ENCODE data around the gene OR51M1. TPM values are rescaled to one million over a fixed set of nuclear protein-coding genes. Genes with fewer than 3 reads are reported as not detected.
"Not testable (repeated sequence)": the region's sequence is repeated elsewhere in the genome, so short reads cannot be mapped to it uniquely, and the experiment has no call there.

The OR51M1 gene, protein sequence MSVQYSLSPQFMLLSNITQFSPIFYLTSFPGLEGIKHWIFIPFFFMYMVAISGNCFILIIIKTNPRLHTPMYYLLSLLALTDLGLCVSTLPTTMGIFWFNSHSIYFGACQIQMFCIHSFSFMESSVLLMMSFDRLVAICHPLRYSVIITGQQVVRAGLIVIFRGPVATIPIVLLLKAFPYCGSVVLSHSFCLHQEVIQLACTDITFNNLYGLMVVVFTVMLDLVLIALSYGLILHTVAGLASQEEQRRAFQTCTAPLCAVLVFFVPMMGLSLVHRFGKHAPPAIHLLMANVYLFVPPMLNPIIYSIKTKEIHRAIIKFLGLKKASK
- not detected for total RNA-seq

DNA sequence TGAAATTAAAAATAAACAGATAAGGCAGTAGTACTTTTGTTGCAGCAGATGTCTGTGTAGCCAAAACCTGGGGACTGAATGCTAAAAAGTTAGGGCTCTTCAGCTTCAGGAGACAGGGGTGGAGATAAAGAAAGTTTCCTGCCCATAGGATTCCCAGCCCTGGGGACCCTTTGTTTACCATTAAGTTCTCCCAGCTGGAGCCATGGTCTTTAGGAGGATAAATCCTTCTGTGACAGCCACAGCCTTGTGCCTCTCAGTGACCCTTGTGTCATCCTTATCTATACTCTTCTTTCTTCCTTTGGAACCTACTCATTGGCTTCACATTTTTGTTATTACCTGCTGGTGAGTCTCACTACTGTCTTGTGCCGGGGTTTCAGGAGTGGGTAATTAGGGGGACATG is at the start of gene OR51M1:
Gene OR51M1 (plus strand): TSS at position 237 of the 400 bp plus-strand sequence. CDS start 5,587 bp downstream, outside the sequence.
- no peak for DNase-seq
- Histone ChIP-seq H3K9me3 (no peaks in the 10 kb centered on the region), H3K27ac (no peak within 1 kb of the TSS), H3K36me3 (no peaks in the 10 kb centered on the region), H3K27me3 (no peaks in the 10 kb centered on the region), H3K4me3 (no peak within 1 kb of the TSS), H3K4me1 (no peaks in the 10 kb centered on the region)
- TF ChIP-seq, protein P1, sequence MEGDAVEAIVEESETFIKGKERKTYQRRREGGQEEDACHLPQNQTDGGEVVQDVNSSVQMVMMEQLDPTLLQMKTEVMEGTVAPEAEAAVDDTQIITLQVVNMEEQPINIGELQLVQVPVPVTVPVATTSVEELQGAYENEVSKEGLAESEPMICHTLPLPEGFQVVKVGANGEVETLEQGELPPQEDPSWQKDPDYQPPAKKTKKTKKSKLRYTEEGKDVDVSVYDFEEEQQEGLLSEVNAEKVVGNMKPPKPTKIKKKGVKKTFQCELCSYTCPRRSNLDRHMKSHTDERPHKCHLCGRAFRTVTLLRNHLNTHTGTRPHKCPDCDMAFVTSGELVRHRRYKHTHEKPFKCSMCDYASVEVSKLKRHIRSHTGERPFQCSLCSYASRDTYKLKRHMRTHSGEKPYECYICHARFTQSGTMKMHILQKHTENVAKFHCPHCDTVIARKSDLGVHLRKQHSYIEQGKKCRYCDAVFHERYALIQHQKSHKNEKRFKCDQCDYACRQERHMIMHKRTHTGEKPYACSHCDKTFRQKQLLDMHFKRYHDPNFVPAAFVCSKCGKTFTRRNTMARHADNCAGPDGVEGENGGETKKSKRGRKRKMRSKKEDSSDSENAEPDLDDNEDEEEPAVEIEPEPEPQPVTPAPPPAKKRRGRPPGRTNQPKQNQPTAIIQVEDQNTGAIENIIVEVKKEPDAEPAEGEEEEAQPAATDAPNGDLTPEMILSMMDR (IDR thresholded peaks at IDR 0.05) = no peak
- no peak for TF ChIP-seq POLR2A (IDR thresholded peaks at IDR 0.05)
- intact Hi-C loops (cut with DNase I) = no loop called here
- WGBS, 2 donors = 57% methylated on average over 1 of the region's 1 CpG; no CpG with 5 or more reads in 1 of the 2 donors

DNA sequence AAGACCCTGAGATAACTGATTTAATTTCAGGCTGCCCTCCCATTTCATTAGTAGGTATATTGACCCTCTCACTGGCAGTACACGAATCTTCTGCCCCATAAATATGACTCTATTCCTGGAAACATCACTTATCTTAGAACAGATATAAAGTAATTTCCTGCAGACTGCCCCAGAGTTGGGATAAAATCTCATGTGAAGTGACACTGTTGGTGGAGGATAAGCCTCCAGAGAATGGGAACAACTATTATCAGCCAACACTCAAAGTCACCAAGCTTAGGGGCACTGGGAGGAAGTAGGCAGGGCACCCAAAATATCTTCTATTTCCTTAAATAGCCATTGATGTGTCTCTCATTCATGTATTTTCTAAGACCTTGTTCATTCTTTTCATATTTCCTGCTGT is 48.4 kb upstream of the OR51M1 start:
- DNase-seq = no peak
- Histone ChIP-seq H3K9me3 (no peaks in the 10 kb centered on the region), H3K36me3 (no peaks in the 10 kb centered on the region), H3K4me3 (no peak overlapping the region), H3K27ac (no peak overlapping the region), H3K4me1 (no peaks in the 10 kb centered on the region), H3K27me3 (no peaks in the 10 kb centered on the region)
- WGBS, 2 donors = 9 to 22% methylated on average over 1 of the region's 1 CpG
- TF ChIP-seq, protein P1 (IDR thresholded peaks at IDR 0.05) = no peak
- TF ChIP-seq POLR2A (IDR thresholded peaks at IDR 0.05) = no peak
- intact Hi-C loops (cut with DNase I) = no loop called here

DNA sequence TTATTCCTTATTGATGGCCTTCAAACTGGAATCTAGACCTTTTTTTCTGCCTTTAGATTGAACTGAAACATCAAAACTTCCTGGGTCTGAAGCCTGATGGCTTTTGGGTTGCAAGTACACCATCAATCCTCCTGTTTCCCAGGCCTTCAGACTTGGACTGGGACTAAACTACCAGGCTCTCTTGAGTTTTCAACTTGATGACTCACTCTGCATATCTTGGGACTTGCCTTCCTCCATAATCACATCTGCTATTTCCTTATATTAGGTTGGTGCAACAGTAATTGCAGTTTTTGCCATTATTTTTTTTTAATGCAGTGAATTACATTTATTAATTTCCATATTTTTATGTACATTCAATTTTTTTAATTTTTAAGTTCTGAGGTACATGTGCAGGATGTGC is 47.3 kb upstream of the OR51M1 start:
- H3K4me3 ChIP-seq = no peak overlapping the region
- TF ChIP-seq, protein P1 (IDR thresholded peaks at IDR 0.05) = no peak
- TF ChIP-seq POLR2A (IDR thresholded peaks at IDR 0.05) = no peak
- no peaks in the 10 kb centered on the region for H3K9me3 ChIP-seq
- DNase-seq = no peak
- H3K27ac ChIP-seq = no peak overlapping the region
- intact Hi-C loops (cut with DNase I) = no loop called here
- H3K36me3 ChIP-seq = no peaks in the 10 kb centered on the region
- no peaks in the 10 kb centered on the region for H3K27me3 ChIP-seq
- H3K4me1 ChIP-seq = no peaks in the 10 kb centered on the region

DNA sequence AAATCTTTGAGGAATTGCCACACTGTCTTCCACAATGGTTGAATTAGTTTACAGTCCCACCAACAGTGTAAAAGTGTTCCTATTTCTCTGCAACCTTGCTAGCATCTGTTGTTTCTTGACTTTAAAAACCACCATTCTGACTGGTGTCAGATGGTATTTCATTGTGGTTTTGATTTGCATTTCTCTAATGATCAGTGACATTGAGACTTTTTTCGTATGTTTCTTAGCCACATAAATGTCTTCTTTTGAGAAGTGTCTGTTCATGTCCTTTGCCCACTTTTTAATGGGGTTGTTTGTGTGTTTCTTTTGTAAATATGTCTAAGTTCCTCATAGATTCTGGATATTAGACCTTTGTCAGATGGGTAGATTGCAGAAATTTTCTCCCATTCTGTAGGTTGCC is 46.4 kb upstream of the OR51M1 start:
- WGBS, 2 donors = 63 to 70% methylated on average over 1 of the region's 1 CpG
- H3K9me3 ChIP-seq; H3K4me3 ChIP-seq; H3K27ac ChIP-seq; H3K4me1 ChIP-seq; H3K36me3 ChIP-seq; intact Hi-C loops (cut with DNase I); DNase-seq; H3K27me3 ChIP-seq: not testable (repeated sequence)

DNA sequence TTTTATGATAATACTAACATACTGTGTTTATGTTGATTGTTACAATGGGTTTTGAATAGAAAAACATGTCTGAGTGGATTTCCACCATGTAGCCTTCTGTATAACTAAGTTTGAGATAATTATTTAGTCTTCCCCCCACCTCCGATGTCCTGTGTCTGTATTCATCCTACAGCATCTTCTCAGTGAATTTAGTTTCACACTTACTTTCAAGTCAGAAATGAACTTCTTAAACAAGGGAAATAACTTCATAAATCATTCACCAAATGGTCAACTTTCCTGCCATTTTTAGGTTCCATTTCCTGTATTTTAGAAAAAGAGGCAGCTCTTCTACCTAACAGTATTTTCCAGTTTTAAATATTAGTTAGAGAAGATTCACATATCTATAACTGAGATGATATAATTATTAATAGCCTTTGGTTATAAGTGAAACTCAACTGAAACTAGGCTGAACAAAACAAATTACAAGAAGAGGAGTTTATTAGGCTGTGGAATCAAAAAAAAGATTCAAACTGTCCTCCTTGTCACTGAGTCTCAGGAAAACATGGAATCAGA is 43.8 kb upstream of the OR51M1 start:
- no peak for DNase-seq
- Histone ChIP-seq H3K9me3 (no peaks in the 10 kb centered on the region), H3K27me3 (no peaks in the 10 kb centered on the region), H3K4me1 (no peaks in the 10 kb centered on the region), H3K36me3 (no peaks in the 10 kb centered on the region), H3K27ac (no peak overlapping the region), H3K4me3 (no peak overlapping the region)
- WGBS, 2 donors = 71 to 79% methylated on average over 1 of the region's 1 CpG
- TF ChIP-seq, protein P1 (IDR thresholded peaks at IDR 0.05) = no peak
- no peak for TF ChIP-seq POLR2A (IDR thresholded peaks at IDR 0.05)
- intact Hi-C loops (cut with DNase I) = no loop called here

All from esophagus squamous epithelium (tissue), 5 donors.